Thyroid gland (tissue), 4 donors: ENCODE measurements around the gene NUDT21. TPM values are rescaled to one million over a fixed set of nuclear protein-coding genes. Genes with fewer than 3 reads are reported as not detected.

ENCODE experiments used
- DNase-seq, 2 donors: peaks; one replicate each; pipeline ENCODE4 v3.0.0-alpha.2; 2019
- H3K27ac ChIP-seq, 3 donors: fragments of 200-600 bp; sonication (generic); 1 replicate in 2 of 3; 2 replicates in 1 of 3; pipeline ENCODE4 v1.5.1; 2016 to 2019; ENCODE audit warnings: mild to moderate bottlenecking in 1 of 3, moderate library complexity in 1 of 3
- H3K27me3 ChIP-seq: fragments of 200-600 bp; sonication (generic); one replicate; pipeline ENCODE4 v1.5.1; 2019
- H3K36me3 ChIP-seq, 2 donors: fragments of 200-600 bp; sonication (generic); one replicate each; pipeline ENCODE4 v1.5.1; 2016 to 2019
- H3K4me1 ChIP-seq, 2 donors: fragments of 200-600 bp; sonication (generic); one replicate each; pipeline ENCODE4 v1.5.1; 2017 to 2019
- H3K4me3 ChIP-seq, 3 donors: fragments of 200-600 bp; sonication (generic); replicated peaks in 1 of 3; 1 replicate in 2 of 3; 2 replicates in 1 of 3; pipeline ENCODE4 v1.5.1; 2016; ENCODE audit warnings: mild to moderate bottlenecking in 1 of 3
- H3K9me3 ChIP-seq: fragments of 200-600 bp; sonication (generic); one replicate; pipeline ENCODE4 v1.5.1; 2017
- CTCF ChIP-seq, 6 experiments: fragments of 200-600 bp in 3 of 6; fragments of 450-650 bp in 3 of 6; sonication (generic) in 3 of 6; IDR thresholded peaks; one replicate each; pipeline ENCODE4 v1.5.1; 2016 to 2019; ENCODE audit warnings: antibody characterized with exemption in 6 of 6, mild to moderate bottlenecking in 2 of 6, inconsistent platforms in 1 of 6, moderate library complexity in 1 of 6
- POLR2A ChIP-seq, 2 donors: fragments of 450-650 bp; IDR thresholded peaks; one replicate each; pipeline ENCODE4 v1.6.1; 2017; ENCODE audit warnings: antibody characterized with exemption in 2 of 2, mild to moderate bottlenecking in 2 of 2, moderate library complexity in 1 of 2
- WGBS, 2 donors: methylation state at CpG; one replicate each; pipeline ENCODE4 v1.1.5; 2017; 5-methylcytosine and 5-hydroxymethylcytosine counted together
- intact Hi-C: fragments of 100-400 bp; cut with DNase I; formaldehyde crosslinking; loops from one replicate; pipeline ENCODE4 v1.15.1; 2023
- total RNA-seq, 4 donors: library from RNA; depleted of rRNA; stranded (reverse); fragments of >200 nt; gene quantifications; one replicate each; pipeline ENCODE4 v1.2.3, GENCODE V29; 2016

Gene NUDT21
- total RNA-seq, 4 donors from 2014 or later: 55.0 to 120 (median 68.2) TPM

- Histone ChIP-seq H3K4me1 (peaks cover 32 to 43% of the 10 kb centered on the region in 2 donors), H3K36me3 (no peaks in the 10 kb centered on the region), H3K27me3 (no peaks in the 10 kb centered on the region), H3K27ac (no peak overlapping the region), H3K4me3 (no peak overlapping the region), H3K9me3 (no peaks in the 10 kb centered on the region)
- no peak for DNase-seq
- TF ChIP-seq CTCF (IDR thresholded peaks at IDR 0.05): no peak
- TF ChIP-seq POLR2A (IDR thresholded peaks at IDR 0.05): no peak
- intact Hi-C loops: no loop called here
- 78 to 86% methylated on average over 4 of the region's 4 CpGs for WGBS, 2 donors
Measured at GRCh38 chr16:56422896-56423441, 28.2 kb downstream of the NUDT21 start.

GRCh38 chr16:56421976-56422669 is 29.0 kb downstream of the NUDT21 start:
- intact Hi-C loops: no loop called here
- DNase-seq: peak in 1 of 2 donors; percentile 24
- H3K27me3 ChIP-seq: no peaks in the 10 kb centered on the region
- H3K4me3 ChIP-seq: no peak overlapping the region
- H3K9me3 ChIP-seq: no peaks in the 10 kb centered on the region
- WGBS, 2 donors: 81 to 83% methylated on average over 5 of the region's 5 CpGs
- TF ChIP-seq CTCF (IDR thresholded peaks at IDR 0.05): no peak
- TF ChIP-seq POLR2A (IDR thresholded peaks at IDR 0.05): no peak
- H3K4me1 ChIP-seq: peaks cover 32 to 43% of the 10 kb centered on the region in 2 donors
- H3K36me3 ChIP-seq: no peaks in the 10 kb centered on the region
- no peak overlapping the region for H3K27ac ChIP-seq

- 94 to 95% methylated on average over 2 of the region's 2 CpGs for WGBS, 2 donors
Measured at GRCh38 chr16:56421313-56421712, 29.8 kb downstream of the NUDT21 start.

GRCh38 chr16:56420613-56421012 is 30.5 kb downstream of the NUDT21 start:
- intact Hi-C loops: no loop called here
- Histone ChIP-seq H3K27me3 (no peaks in the 10 kb centered on the region), H3K27ac (no peak overlapping the region), H3K9me3 (no peaks in the 10 kb centered on the region), H3K36me3 (no peaks in the 10 kb centered on the region), H3K4me3 (no peak overlapping the region), H3K4me1 (peaks cover 32 to 43% of the 10 kb centered on the region in 2 donors)
- TF ChIP-seq POLR2A (IDR thresholded peaks at IDR 0.05) (no peak), CTCF (IDR thresholded peaks at IDR 0.05) (no peak)
- DNase-seq: no peak

More at GRCh38 chr16:56421313-56421712, 29.8 kb downstream of the NUDT21 start:
- H3K27me3 ChIP-seq: no peaks in the 10 kb centered on the region
- no peak for DNase-seq
- no peak overlapping the region for H3K27ac ChIP-seq
- no peaks in the 10 kb centered on the region for H3K36me3 ChIP-seq
- H3K9me3 ChIP-seq: no peaks in the 10 kb centered on the region
- intact Hi-C loops: no loop called here
- no peak overlapping the region for H3K4me3 ChIP-seq
- TF ChIP-seq POLR2A (IDR thresholded peaks at IDR 0.05): no peak
- TF ChIP-seq CTCF (IDR thresholded peaks at IDR 0.05): no peak
- peaks cover 32 to 43% of the 10 kb centered on the region in 2 donors for H3K4me1 ChIP-seq
